Nephron progenitor cell (in vitro differentiated cells): ENCODE data around the gene GLUD2.
"Not testable (repeated sequence)": the region's sequence is repeated elsewhere in the genome, so short reads cannot be mapped to it uniquely, and the experiment has no call there.

ENCODE experiments used
- DNase-seq: peaks from one replicate; pipeline ENCODE4 v3.0.0; 2021
- H3K27ac Mint-ChIP-seq: 2 replicates; pipeline ENCODE4 v1.8.0; 2021; ENCODE audit warnings: mild to moderate bottlenecking, moderate library complexity, mixed read lengths
- H3K27me3 Mint-ChIP-seq: 2 replicates; pipeline ENCODE4 v1.8.0; 2021; ENCODE audit warnings: mild to moderate bottlenecking, low read depth, mixed read lengths; ENCODE audit not compliant: poor library complexity
- H3K36me3 Mint-ChIP-seq: 2 replicates; pipeline ENCODE4 v1.8.0; 2021; ENCODE audit warnings: low read depth, mixed read lengths
- H3K4me1 Mint-ChIP-seq: 2 replicates; pipeline ENCODE4 v1.8.0; 2021; ENCODE audit warnings: mixed read lengths
- H3K4me3 Mint-ChIP-seq: 2 replicates; pipeline ENCODE4 v1.8.0; 2021; ENCODE audit warnings: mild to moderate bottlenecking, moderate library complexity, mixed read lengths
- H3K9me3 Mint-ChIP-seq: 2 replicates; pipeline ENCODE4 v1.8.0; 2021; ENCODE audit warnings: mild to moderate bottlenecking, moderate library complexity, mixed read lengths
- CTCF ChIP-seq: fragments of 200-600 bp; sonication (generic); IDR thresholded peaks from 2 replicates; pipeline ENCODE4 v1.5.0; 2021; ENCODE audit warnings: antibody characterized with exemption

The GLUD2 gene

GRCh38 chrX:121036137-121036536, 11.3 kb upstream of the GLUD2 start:
- H3K27me3 Mint-ChIP-seq: peaks cover 3% of the 10 kb centered on the region

GRCh38 chrX:121036951-121037350, 10.5 kb upstream of the GLUD2 start:
- H3K27ac Mint-ChIP-seq: no peak overlapping the region
- no peaks in the 10 kb centered on the region for H3K4me1 Mint-ChIP-seq
- TF ChIP-seq CTCF: no peak
- H3K27me3 Mint-ChIP-seq: peaks cover 3% of the 10 kb centered on the region
- H3K9me3 Mint-ChIP-seq: peaks cover 10% of the 10 kb centered on the region
- H3K4me3 Mint-ChIP-seq: no peak overlapping the region
- no peak for DNase-seq
- no peaks in the 10 kb centered on the region for H3K36me3 Mint-ChIP-seq

More at GRCh38 chrX:121036137-121036536, 11.3 kb upstream of the GLUD2 start:
- no peak for TF ChIP-seq CTCF
- H3K4me1 Mint-ChIP-seq: no peaks in the 10 kb centered on the region
- peaks cover 8% of the 10 kb centered on the region for H3K9me3 Mint-ChIP-seq
- H3K36me3 Mint-ChIP-seq: no peaks in the 10 kb centered on the region
- no peak overlapping the region for H3K27ac Mint-ChIP-seq
- no peak overlapping the region for H3K4me3 Mint-ChIP-seq
- DNase-seq: no peak

- Mint-ChIP-seq H3K36me3 (no peaks in the 10 kb centered on the region), H3K9me3 (peaks cover 32% of the 10 kb centered on the region), H3K4me1 (no peaks in the 10 kb centered on the region), H3K27ac (no peak overlapping the region), H3K27me3 (peaks cover 17% of the 10 kb centered on the region), H3K4me3 (no peak overlapping the region)
- no peak for TF ChIP-seq CTCF
- DNase-seq: no peak
Measured at GRCh38 chrX:121050781-121051180, 3.4 kb downstream of the GLUD2 start.

- no peak overlapping the region for H3K4me3 Mint-ChIP-seq
- H3K27ac Mint-ChIP-seq: peak overlapping the region; percentile 26
- H3K9me3 Mint-ChIP-seq: peaks cover 27% of the 10 kb centered on the region
- H3K36me3 Mint-ChIP-seq: no peaks in the 10 kb centered on the region
- H3K4me1 Mint-ChIP-seq: no peaks in the 10 kb centered on the region
- TF ChIP-seq CTCF: no peak
- peaks cover 17% of the 10 kb centered on the region for H3K27me3 Mint-ChIP-seq
- DNase-seq: no peak
Measured at GRCh38 chrX:121052122-121052521, 4.7 kb downstream of the GLUD2 start.

- no peak for TF ChIP-seq CTCF
- Mint-ChIP-seq H3K4me3 (no peak overlapping the region), H3K27me3 (peaks cover 6% of the 10 kb centered on the region), H3K4me1 (no peaks in the 10 kb centered on the region), H3K27ac (no peak overlapping the region), H3K36me3 (no peaks in the 10 kb centered on the region), H3K9me3 (peaks cover 78% of the 10 kb centered on the region)
- no peak for DNase-seq
Measured at GRCh38 chrX:121062289-121062688, 14.9 kb downstream of the GLUD2 start.

GRCh38 chrX:121064579-121064978, 17.2 kb downstream of the GLUD2 start:
- Mint-ChIP-seq H3K4me3 (no peak overlapping the region), H3K36me3 (no peaks in the 10 kb centered on the region), H3K4me1 (no peaks in the 10 kb centered on the region), H3K27me3 (peaks cover 6% of the 10 kb centered on the region), H3K27ac (no peak overlapping the region), H3K9me3 (peaks cover 62% of the 10 kb centered on the region)
- no peak for DNase-seq
- no peak for TF ChIP-seq CTCF

GRCh38 chrX:121084247-121084646, 36.8 kb downstream of the GLUD2 start:
- Mint-ChIP-seq H3K4me1 (peaks cover 10% of the 10 kb centered on the region), H3K9me3 (peaks cover 48% of the 10 kb centered on the region)
- not testable (repeated sequence) for H3K36me3 Mint-ChIP-seq, H3K27ac Mint-ChIP-seq, H3K4me3 Mint-ChIP-seq, DNase-seq, H3K27me3 Mint-ChIP-seq
